GM19463 (cell line): ENCODE measurements around the gene GALNT10.
"Not testable (repeated sequence)": the region's sequence is repeated elsewhere in the genome, so short reads cannot be mapped to it uniquely, and the experiment has no call there.

Source experiments
- ATAC-seq: cut with Tn5 transposase; IDR thresholded peaks from one replicate; pipeline ENCODE4 v1.9.1; 2021; ENCODE audit warnings: mild to moderate bottlenecking, moderate library complexity; ENCODE audit not compliant: unreplicated experiment

The GALNT10 gene

GRCh38 chr5:154346427-154346826 lies 155.9 kb downstream of the GALNT10 start:
- ATAC-seq: no peak

- no peak for ATAC-seq
Measured at GRCh38 chr5:154349626-154350264, 159.2 kb downstream of the GALNT10 start.

- ATAC-seq: no peak
Measured at GRCh38 chr5:154351141-154351540, 160.6 kb downstream of the GALNT10 start.

- peak; percentile 77 for ATAC-seq
Measured at GRCh38 chr5:154351566-154351965, 161.0 kb downstream of the GALNT10 start.

GRCh38 chr5:154352960-154353548 lies 162.5 kb downstream of the GALNT10 start:
- no peak for ATAC-seq

GRCh38 chr5:154355129-154355611 lies 164.6 kb downstream of the GALNT10 start:
- ATAC-seq: no peak

GRCh38 chr5:154356020-154356655 lies 165.6 kb downstream of the GALNT10 start:
- ATAC-seq: no peak

GRCh38 chr5:154356958-154357357 lies 166.4 kb downstream of the GALNT10 start:
- ATAC-seq: no peak

- no peak for ATAC-seq
Measured at GRCh38 chr5:154358516-154359220, 168.1 kb downstream of the GALNT10 start.

- no peak for ATAC-seq
Measured at GRCh38 chr5:154359221-154359573, 168.7 kb downstream of the GALNT10 start.

- not testable (repeated sequence) for ATAC-seq
Measured at GRCh38 chr5:154360241-154360640, 169.7 kb downstream of the GALNT10 start.

- no peak for ATAC-seq
Measured at GRCh38 chr5:154363411-154363810, 172.9 kb downstream of the GALNT10 start.

- no peak for ATAC-seq
Measured at GRCh38 chr5:154364771-154365170, 174.2 kb downstream of the GALNT10 start.

GRCh38 chr5:154365823-154366222 lies 175.3 kb downstream of the GALNT10 start:
- no peak for ATAC-seq

- ATAC-seq: no peak
Measured at GRCh38 chr5:154366353-154366752, 175.8 kb downstream of the GALNT10 start.

- ATAC-seq: peak; percentile 69
Measured at GRCh38 chr5:154367101-154367500, 176.6 kb downstream of the GALNT10 start.

GRCh38 chr5:154368041-154368800 lies 177.7 kb downstream of the GALNT10 start:
- no peak for ATAC-seq

GRCh38 chr5:154369682-154370081 lies 179.1 kb downstream of the GALNT10 start:
- no peak for ATAC-seq

GRCh38 chr5:154370119-154370518 lies 179.6 kb downstream of the GALNT10 start:
- no peak for ATAC-seq

- no peak for ATAC-seq
Measured at GRCh38 chr5:154370813-154371212, 180.3 kb downstream of the GALNT10 start.

GRCh38 chr5:154371687-154372086 lies 181.2 kb downstream of the GALNT10 start:
- ATAC-seq: no peak
